ENCODE measurements around the gene LAMA2. TPM values are rescaled to one million over a fixed set of nuclear protein-coding genes. Genes with fewer than 3 reads are reported as not detected.

LAMA2 gene
- total and polyA plus RNA-seq, 2 experiments from 2014 or later = 11.1 to 57.5 TPM

DNA sequence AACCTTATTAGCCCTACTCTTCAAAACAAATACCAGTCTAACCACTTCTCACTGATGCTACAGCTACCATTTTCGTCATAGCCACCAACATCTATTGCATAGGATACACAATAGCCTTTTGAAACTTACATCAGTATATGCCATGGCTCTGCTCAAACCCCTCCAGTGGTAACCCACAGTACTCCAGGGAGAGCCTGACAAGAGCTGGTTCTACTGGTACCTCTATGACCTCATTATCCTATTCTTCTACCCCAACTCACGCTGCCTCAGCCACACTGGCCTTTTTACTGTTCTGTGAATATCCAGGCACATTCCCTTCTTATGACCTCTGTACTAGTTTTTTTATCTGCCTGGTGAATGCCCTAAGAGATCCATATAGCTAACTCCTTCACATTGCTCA lies 669.5 kb downstream of the LAMA2 start:
- Histone ChIP-seq H3K9me2 (replicated peaks; ENCODE audit: insufficient read depth) (no peaks in the 10 kb centered on the region), H3K27me3 (no peaks in the 10 kb centered on the region), H3K36me3 (replicated peaks; ENCODE audit: insufficient read depth, low read depth) (no peaks in the 10 kb centered on the region), H3K79me2 (no peaks in the 10 kb centered on the region), H2AFZ (no peak overlapping the region), H3K4me1 (ENCODE audit: insufficient read depth) (no peaks in the 10 kb centered on the region), H3K9me3 (ENCODE audit: low read depth) (no peaks in the 10 kb centered on the region), H3K4me3 (no peak overlapping the region), H4K20me1 (ENCODE audit: insufficient read depth, poor library complexity, severe bottlenecking) (no peaks in the 10 kb centered on the region), H3K4me2 (no peak overlapping the region), H3K27ac (no peak overlapping the region)
- TF ChIP-seq EZH2 (IDR thresholded peaks at IDR 0.05; ENCODE audit: borderline replicate concordance) (no peak), EZH2phosphoT487 (IDR thresholded peaks at IDR 0.05; ENCODE audit: low read depth, severe bottlenecking, unreplicated experiment) (no peak)
- TF ChIP-seq, protein P1, sequence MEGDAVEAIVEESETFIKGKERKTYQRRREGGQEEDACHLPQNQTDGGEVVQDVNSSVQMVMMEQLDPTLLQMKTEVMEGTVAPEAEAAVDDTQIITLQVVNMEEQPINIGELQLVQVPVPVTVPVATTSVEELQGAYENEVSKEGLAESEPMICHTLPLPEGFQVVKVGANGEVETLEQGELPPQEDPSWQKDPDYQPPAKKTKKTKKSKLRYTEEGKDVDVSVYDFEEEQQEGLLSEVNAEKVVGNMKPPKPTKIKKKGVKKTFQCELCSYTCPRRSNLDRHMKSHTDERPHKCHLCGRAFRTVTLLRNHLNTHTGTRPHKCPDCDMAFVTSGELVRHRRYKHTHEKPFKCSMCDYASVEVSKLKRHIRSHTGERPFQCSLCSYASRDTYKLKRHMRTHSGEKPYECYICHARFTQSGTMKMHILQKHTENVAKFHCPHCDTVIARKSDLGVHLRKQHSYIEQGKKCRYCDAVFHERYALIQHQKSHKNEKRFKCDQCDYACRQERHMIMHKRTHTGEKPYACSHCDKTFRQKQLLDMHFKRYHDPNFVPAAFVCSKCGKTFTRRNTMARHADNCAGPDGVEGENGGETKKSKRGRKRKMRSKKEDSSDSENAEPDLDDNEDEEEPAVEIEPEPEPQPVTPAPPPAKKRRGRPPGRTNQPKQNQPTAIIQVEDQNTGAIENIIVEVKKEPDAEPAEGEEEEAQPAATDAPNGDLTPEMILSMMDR (IDR thresholded peaks at IDR 0.05; ENCODE audit: poor library complexity) = no peak
- 86% methylated on average over 2 of the region's 2 CpGs for WGBS (ENCODE audit: low lambda C conversion rate, missing lambda C conversion rate)
- no peak for DNase-seq (ENCODE audit: low spot score)

DNA sequence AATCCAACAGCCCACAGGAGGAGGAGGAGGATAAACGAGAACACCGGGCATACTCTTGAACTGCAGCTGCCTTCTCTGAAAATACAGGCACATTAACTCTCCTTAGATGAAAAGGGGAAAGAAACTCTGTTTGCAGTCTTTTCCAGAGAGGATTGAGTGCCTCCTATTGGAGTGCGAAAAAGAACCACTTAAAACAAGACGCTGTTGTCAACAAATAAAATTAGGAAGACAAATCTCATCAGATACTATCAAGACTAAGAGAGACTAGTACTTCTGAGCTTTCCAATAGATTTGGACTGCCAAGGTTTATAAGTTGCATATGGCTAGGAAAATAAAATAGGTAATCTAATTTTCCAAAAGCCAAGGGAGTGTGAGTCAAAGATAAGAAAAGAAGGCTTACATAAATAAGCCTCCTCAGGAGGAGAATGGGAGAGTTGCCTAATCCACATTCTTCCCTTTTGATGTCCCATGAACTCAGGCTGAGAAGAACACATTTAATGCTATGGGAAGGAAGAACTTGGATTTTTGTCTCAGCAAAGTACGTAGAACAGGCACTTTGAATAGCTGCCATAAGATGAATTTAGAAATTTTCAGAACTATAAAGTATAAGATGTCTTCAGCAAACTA lies 672.4 kb downstream of the LAMA2 start:
- no peak for DNase-seq (ENCODE audit: low spot score)
- 82% methylated on average over 5 of the region's 5 CpGs for WGBS (ENCODE audit: low lambda C conversion rate, missing lambda C conversion rate)

DNA sequence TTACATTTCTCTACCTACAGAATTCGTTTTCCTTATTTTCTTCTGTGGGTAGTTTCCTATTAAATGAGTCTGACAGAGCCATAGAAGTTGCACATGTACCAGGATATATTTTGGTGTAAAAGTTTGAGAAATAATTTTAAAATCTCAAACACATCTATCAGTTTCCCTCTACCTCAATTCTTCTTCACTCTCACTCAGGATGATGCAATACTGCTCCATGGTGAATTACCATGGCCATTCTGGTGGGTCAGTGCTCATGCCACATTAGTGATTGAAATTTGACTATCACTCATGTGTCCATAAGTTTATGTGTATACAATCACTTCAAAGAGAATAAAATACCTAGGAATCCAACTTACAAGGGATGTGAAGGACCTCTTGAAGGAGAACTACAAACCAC lies 675.3 kb downstream of the LAMA2 start:
- Histone ChIP-seq H2AFZ (no peak overlapping the region), H3K4me3 (no peak overlapping the region), H3K9me2 (replicated peaks; ENCODE audit: insufficient read depth) (no peaks in the 10 kb centered on the region), H4K20me1 (ENCODE audit: insufficient read depth, poor library complexity, severe bottlenecking) (no peaks in the 10 kb centered on the region), H3K36me3 (replicated peaks; ENCODE audit: insufficient read depth, low read depth) (no peaks in the 10 kb centered on the region), H3K9me3 (ENCODE audit: low read depth) (no peaks in the 10 kb centered on the region), H3K27me3 (no peaks in the 10 kb centered on the region), H3K79me2 (no peaks in the 10 kb centered on the region), H3K4me1 (ENCODE audit: insufficient read depth) (no peaks in the 10 kb centered on the region), H3K27ac (no peak overlapping the region), H3K4me2 (no peak overlapping the region)
- no peak for TF ChIP-seq EZH2phosphoT487 (IDR thresholded peaks at IDR 0.05; ENCODE audit: low read depth, severe bottlenecking, unreplicated experiment)
- TF ChIP-seq EZH2 (IDR thresholded peaks at IDR 0.05; ENCODE audit: borderline replicate concordance) = no peak
- TF ChIP-seq, protein P1 (IDR thresholded peaks at IDR 0.05; ENCODE audit: poor library complexity) = no peak
- 93% methylated on average over 1 of the region's 1 CpG for WGBS (ENCODE audit: low lambda C conversion rate, missing lambda C conversion rate)
- DNase-seq (ENCODE audit: low spot score) = no peak

More for the DNA sequence above, 672.4 kb downstream of the LAMA2 start:
- TF ChIP-seq, protein P1 (IDR thresholded peaks at IDR 0.05; ENCODE audit: poor library complexity) = no peak
- TF ChIP-seq EZH2 (IDR thresholded peaks at IDR 0.05; ENCODE audit: borderline replicate concordance) (no peak), EZH2phosphoT487 (IDR thresholded peaks at IDR 0.05; ENCODE audit: low read depth, severe bottlenecking, unreplicated experiment) (no peak)
- Histone ChIP-seq H3K79me2 (no peaks in the 10 kb centered on the region), H3K9me3 (ENCODE audit: low read depth) (no peaks in the 10 kb centered on the region), H3K36me3 (replicated peaks; ENCODE audit: insufficient read depth, low read depth) (no peaks in the 10 kb centered on the region), H3K9me2 (replicated peaks; ENCODE audit: insufficient read depth) (no peaks in the 10 kb centered on the region), H4K20me1 (ENCODE audit: insufficient read depth, poor library complexity, severe bottlenecking) (no peaks in the 10 kb centered on the region), H3K27me3 (no peaks in the 10 kb centered on the region), H3K4me2 (no peak overlapping the region), H2AFZ (no peak overlapping the region), H3K4me3 (no peak overlapping the region), H3K4me1 (ENCODE audit: insufficient read depth) (no peaks in the 10 kb centered on the region), H3K27ac (no peak overlapping the region)
